SK-N-SH (cell line): ENCODE data around the gene PCDHB1. TPM values are rescaled to one million over a fixed set of nuclear protein-coding genes. Genes with fewer than 3 reads are reported as not detected.

Experiments used
- CHD2 ChIP-seq: fragments of 150-350 bp; IDR thresholded peaks from 2 replicates; pipeline ENCODE4 v1.6.1; 2018; ENCODE audit warnings: low read length; ENCODE audit not compliant: partially characterized antibody
- ELF1 ChIP-seq: IDR thresholded peaks from 2 replicates; pipeline ENCODE4 v1.4.0; 2012
- EP300 ChIP-seq, 2 experiments: IDR thresholded peaks; 2 replicates each; pipeline versions ENCODE4 v1.4.0 to v1.6.1; 2012; ENCODE audit warnings: borderline replicate concordance in 1 of 2, low read depth in 1 of 2, low read length in 1 of 2
- FOXM1 ChIP-seq: IDR thresholded peaks from 2 replicates; pipeline ENCODE4 v1.4.0; 2012; ENCODE audit warnings: low read depth, mild to moderate bottlenecking
- GABPA ChIP-seq: IDR thresholded peaks from 2 replicates; pipeline ENCODE4 v1.4.0; 2012; ENCODE audit warnings: low read depth, mild to moderate bottlenecking
- GATA2 ChIP-seq: sonication (generic); formaldehyde crosslinking; IDR thresholded peaks from 2 replicates; pipeline ENCODE4 v1.5.0; 2020; ENCODE audit warnings: mild to moderate bottlenecking, missing genetic modification reagents
- IRF3 ChIP-seq: fragments of 150-350 bp; IDR thresholded peaks from 2 replicates; pipeline ENCODE4 v1.6.1; 2016; ENCODE audit warnings: mild to moderate bottlenecking, low read depth, low read length
- JUND ChIP-seq: IDR thresholded peaks from 2 replicates; pipeline ENCODE4 v1.4.0; 2012
- MEF2A ChIP-seq: IDR thresholded peaks from 2 replicates; pipeline ENCODE4 v1.4.0; 2012; ENCODE audit warnings: low read depth, borderline replicate concordance
- NFIC ChIP-seq: IDR thresholded peaks from 2 replicates; pipeline ENCODE4 v1.4.0; 2012; ENCODE audit warnings: borderline replicate concordance
- RAD21 ChIP-seq: IDR thresholded peaks from 2 replicates; pipeline ENCODE4 v1.6.1; 2012; ENCODE audit warnings: mild to moderate bottlenecking, low read length
- RCOR1 ChIP-seq: fragments of 150-350 bp; IDR thresholded peaks from 2 replicates; pipeline ENCODE4 v1.6.1; 2017; ENCODE audit warnings: antibody characterized with exemption, low read length
- SIN3A ChIP-seq: IDR thresholded peaks from 2 replicates; pipeline ENCODE4 v1.6.1; 2012; ENCODE audit warnings: low read depth, mild to moderate bottlenecking, low read length, moderate library complexity, borderline replicate concordance
- SMC3 ChIP-seq: IDR thresholded peaks from 2 replicates; pipeline ENCODE4 v1.6.1; 2012; ENCODE audit warnings: low read depth, low read length, improper control_type of control experiment
- TAF1 ChIP-seq: IDR thresholded peaks from 2 replicates; pipeline ENCODE4 v1.6.1; 2012; ENCODE audit warnings: low read depth, mild to moderate bottlenecking, low read length, moderate library complexity, borderline replicate concordance
- TCF12 ChIP-seq: IDR thresholded peaks from 2 replicates; pipeline ENCODE4 v1.4.0; 2012
- TEAD4 ChIP-seq: IDR thresholded peaks from 2 replicates; pipeline ENCODE4 v1.4.0; 2012; ENCODE audit warnings: mild to moderate bottlenecking, borderline replicate concordance; ENCODE audit not compliant: insufficient read depth
- YY1 ChIP-seq: IDR thresholded peaks from 2 replicates; pipeline ENCODE4 v1.4.0; 2012; ENCODE audit warnings: low read depth, mild to moderate bottlenecking
- ZBTB33 ChIP-seq: IDR thresholded peaks from 2 replicates; pipeline ENCODE4 v1.4.0; 2012; ENCODE audit warnings: low read depth, borderline replicate concordance
- polyA plus RNA-seq, 3 experiments: library from polyadenylated mRNA; depleted of rRNA; stranded (reverse); fragments of >200 nt; gene quantifications; 2 replicates each; pipeline ENCODE4 v1.2.3, GENCODE V29; 2012
- TF ChIP-seq, protein P1 (sequence below): IDR thresholded peaks from 2 replicates; pipeline ENCODE4 v1.4.0; 2012; ENCODE audit warnings: low read depth

The PCDHB1 gene
- polyA plus RNA-seq, 1 of the 3 experiments (the other 2 are of a cell fraction), result not detected

DNA sequence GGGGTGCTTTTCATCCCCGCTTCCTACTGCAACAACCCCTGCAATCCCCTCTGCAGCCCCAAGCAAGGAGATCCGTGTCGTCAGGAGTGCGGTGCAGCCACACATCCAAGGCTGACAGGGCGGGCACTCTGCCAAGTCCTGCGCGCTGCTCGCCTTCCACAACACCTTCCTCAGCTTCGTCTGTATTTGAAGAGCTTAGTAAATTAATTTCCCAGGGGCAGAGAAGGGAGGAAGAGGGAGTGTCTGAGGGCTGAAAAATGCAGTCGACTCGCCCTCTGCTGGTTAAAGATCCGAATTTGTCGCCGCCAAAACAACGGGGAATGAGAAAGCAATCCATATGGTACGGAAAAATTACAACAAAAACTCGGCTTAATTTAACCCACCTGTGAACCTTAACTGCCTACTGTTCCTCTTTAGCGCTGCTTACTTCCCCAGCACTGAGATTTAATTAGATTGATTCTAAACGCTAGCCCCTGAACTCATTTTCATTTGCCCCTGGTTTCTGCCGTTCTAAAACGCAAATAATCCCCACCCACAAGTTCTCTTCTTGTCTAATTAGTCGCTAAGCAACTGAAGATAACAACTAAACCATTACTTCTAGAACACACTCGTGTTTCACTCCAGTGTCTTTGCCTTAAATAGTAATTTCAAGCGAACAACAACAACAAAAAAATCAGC is 10.9 kb upstream of the PCDHB1 start (continued):
- TF ChIP-seq TCF12, result no peak
- peak; percentile 91 for TF ChIP-seq SMC3
- no peak for TF ChIP-seq TEAD4
- TF ChIP-seq RAD21, result peak; percentile 90
- TF ChIP-seq FOXM1, result no peak
- no peak for TF ChIP-seq MEF2A
- TF ChIP-seq RCOR1, result peak; percentile 4; the same call in 1 of the 2 replicates
- TF ChIP-seq GATA2 (CRISPR knock-in tag), result no peak
- TF ChIP-seq EP300 (IDR thresholded peaks at IDR 0.05; ENCODE audit: borderline replicate concordance in 1 of 2, low read depth in 1 of 2, low read length in 1 of 2), result peak in 1 of 2 experiments; percentile 21; a peak in 1 of 4 replicates
- TF ChIP-seq CHD2, result peak; percentile 54
- no peak for TF ChIP-seq GABPA
- TF ChIP-seq ELF1, result no peak
- TF ChIP-seq NFIC, result no peak
- no peak for TF ChIP-seq SIN3A
- no peak for TF ChIP-seq YY1
- no peak for TF ChIP-seq IRF3
- no peak for TF ChIP-seq JUND
- TF ChIP-seq ZBTB33, result no peak
- TF ChIP-seq, protein P1, sequence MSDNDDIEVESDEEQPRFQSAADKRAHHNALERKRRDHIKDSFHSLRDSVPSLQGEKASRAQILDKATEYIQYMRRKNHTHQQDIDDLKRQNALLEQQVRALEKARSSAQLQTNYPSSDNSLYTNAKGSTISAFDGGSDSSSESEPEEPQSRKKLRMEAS, result no peak
- TF ChIP-seq TAF1, result no peak
